Ascending aorta (tissue), 2 donors: ENCODE data around the gene TACC2. TPM values are rescaled to one million over a fixed set of nuclear protein-coding genes. Genes with fewer than 3 reads are reported as not detected.

Source experiments
- DNase-seq, 2 donors: peaks; one replicate each; pipeline ENCODE4 v3.0.0-alpha.2; 2019; ENCODE audit warnings: low spot score in 2 of 2
- H3K27ac ChIP-seq, 2 donors: fragments of 200-600 bp; sonication (generic); one replicate each; pipeline ENCODE4 v1.5.1; 2016 to 2017; ENCODE audit warnings: mild to moderate bottlenecking in 1 of 2
- H3K27me3 ChIP-seq: fragments of 200-600 bp; sonication (generic); one replicate; pipeline ENCODE4 v1.5.1; 2017
- H3K36me3 ChIP-seq, 2 donors: fragments of 200-600 bp; sonication (generic); one replicate each; pipeline ENCODE4 v1.5.1; 2016
- H3K4me1 ChIP-seq, 2 donors: fragments of 200-600 bp; sonication (generic); one replicate each; pipeline ENCODE4 v1.5.1; 2016 to 2017; ENCODE audit warnings: mild to moderate bottlenecking in 1 of 2
- H3K4me3 ChIP-seq, 2 donors: fragments of 200-600 bp; sonication (generic); one replicate each; pipeline ENCODE4 v1.5.1; 2016 to 2017; ENCODE audit warnings: mild to moderate bottlenecking in 1 of 2
- H3K9me3 ChIP-seq, 2 donors: fragments of 200-600 bp; sonication (generic); one replicate each; pipeline ENCODE4 v1.5.1; 2016
- CTCF ChIP-seq, 3 experiments: fragments of 200-600 bp in 2 of 3; fragments of 450-650 bp in 1 of 3; sonication (generic) in 2 of 3; IDR thresholded peaks; one replicate each; pipeline ENCODE4 v1.5.1; 2016 to 2019; ENCODE audit warnings: antibody characterized with exemption in 3 of 3, mild to moderate bottlenecking in 1 of 3, moderate library complexity in 1 of 3
- intact Hi-C: fragments of 100-400 bp; cut with DNase I; formaldehyde crosslinking; loops from one replicate; pipeline ENCODE4 v1.15.1; 2023
- total RNA-seq: library from RNA; depleted of rRNA; stranded (reverse); fragments of >200 nt; gene quantifications from one replicate; pipeline ENCODE4 v1.1.0, GENCODE V29; 2016

The TACC2 gene
- total RNA-seq, 1 donor from 2014 or later, result 69.1 TPM

- H3K9me3 ChIP-seq, result no peaks in the 10 kb centered on the region
- DNase-seq, result no peak
- H3K4me3 ChIP-seq, result no peak overlapping the region
- no peak overlapping the region for H3K27ac ChIP-seq
- peaks cover 18 to 32% of the 10 kb centered on the region in 2 donors for H3K36me3 ChIP-seq
- no peak for TF ChIP-seq CTCF (IDR thresholded peaks at IDR 0.05)
- intact Hi-C loops, result loop anchor here (10.0 kb wide), 2 partner anchors 156 to 236 kb away; partner anchors contain the start of gene NSMCE4A
- no peaks in the 10 kb centered on the region for H3K4me1 ChIP-seq
- H3K27me3 ChIP-seq, result no peaks in the 10 kb centered on the region
Measured at GRCh38 chr10:122210481-122211265, 221.7 kb downstream of the TACC2 start.

GRCh38 chr10:122213364-122213763 lies 224.4 kb downstream of the TACC2 start:
- DNase-seq, result no peak
- H3K4me3 ChIP-seq, result no peak overlapping the region
- intact Hi-C loops, result loop anchor here (10.0 kb wide), 2 partner anchors 159 to 239 kb away; partner anchors contain the start of gene NSMCE4A
- H3K27ac ChIP-seq, result no peak overlapping the region
- peaks cover 21 to 57% of the 10 kb centered on the region in 2 donors for H3K36me3 ChIP-seq
- TF ChIP-seq CTCF (IDR thresholded peaks at IDR 0.05), result no peak
- no peaks in the 10 kb centered on the region for H3K27me3 ChIP-seq
- no peaks in the 10 kb centered on the region for H3K4me1 ChIP-seq
- H3K9me3 ChIP-seq, result no peaks in the 10 kb centered on the region

GRCh38 chr10:122213766-122214165 lies 224.8 kb downstream of the TACC2 start:
- intact Hi-C loops, result loop anchor here (10.0 kb wide), 2 partner anchors 159 to 239 kb away; partner anchors contain the start of gene NSMCE4A
- TF ChIP-seq CTCF (IDR thresholded peaks at IDR 0.05), result peak in 1 of 3 experiments; percentile 6
- no peaks in the 10 kb centered on the region for H3K9me3 ChIP-seq
- DNase-seq, result no peak
- no peak overlapping the region for H3K27ac ChIP-seq
- no peak overlapping the region for H3K4me3 ChIP-seq
- no peaks in the 10 kb centered on the region for H3K27me3 ChIP-seq
- no peaks in the 10 kb centered on the region for H3K4me1 ChIP-seq
- peaks cover 25 to 61% of the 10 kb centered on the region in 2 donors for H3K36me3 ChIP-seq

GRCh38 chr10:122216047-122216446 lies 227.1 kb downstream of the TACC2 start:
- peaks cover 19 to 64% of the 10 kb centered on the region in 2 donors for H3K36me3 ChIP-seq
- H3K4me3 ChIP-seq, result no peak overlapping the region
- no peaks in the 10 kb centered on the region for H3K9me3 ChIP-seq
- H3K27ac ChIP-seq, result no peak overlapping the region
- no peaks in the 10 kb centered on the region for H3K27me3 ChIP-seq
- no peaks in the 10 kb centered on the region for H3K4me1 ChIP-seq
- no peak for DNase-seq
- intact Hi-C loops, result loop anchor here (10.0 kb wide), 2 partner anchors 161 to 241 kb away; partner anchors contain the start of gene NSMCE4A
- TF ChIP-seq CTCF (IDR thresholded peaks at IDR 0.05), result no peak

GRCh38 chr10:122219340-122219739 lies 230.4 kb downstream of the TACC2 start:
- Histone ChIP-seq H3K27ac (no peak overlapping the region), H3K27me3 (no peaks in the 10 kb centered on the region), H3K4me3 (no peak overlapping the region), H3K9me3 (no peaks in the 10 kb centered on the region), H3K36me3 (peaks cover 23 to 71% of the 10 kb centered on the region in 2 donors), H3K4me1 (no peaks in the 10 kb centered on the region)
- no peak for DNase-seq
- intact Hi-C loops, result loop anchor here (10.0 kb wide), 2 partner anchors 165 to 245 kb away; partner anchors contain the start of gene NSMCE4A
- TF ChIP-seq CTCF (IDR thresholded peaks at IDR 0.05), result no peak
